DMS53 treated with DMSO at 0.1 percent for 48 hours (cell line): ENCODE measurements around the gene SMIM1.

Experiments used
- DNase-seq: peaks from one replicate; lab custom pipeline; 2025; ENCODE audit not compliant: unreplicated experiment; lab: John Stamatoyannopoulos, UW

Gene SMIM1

DNA sequence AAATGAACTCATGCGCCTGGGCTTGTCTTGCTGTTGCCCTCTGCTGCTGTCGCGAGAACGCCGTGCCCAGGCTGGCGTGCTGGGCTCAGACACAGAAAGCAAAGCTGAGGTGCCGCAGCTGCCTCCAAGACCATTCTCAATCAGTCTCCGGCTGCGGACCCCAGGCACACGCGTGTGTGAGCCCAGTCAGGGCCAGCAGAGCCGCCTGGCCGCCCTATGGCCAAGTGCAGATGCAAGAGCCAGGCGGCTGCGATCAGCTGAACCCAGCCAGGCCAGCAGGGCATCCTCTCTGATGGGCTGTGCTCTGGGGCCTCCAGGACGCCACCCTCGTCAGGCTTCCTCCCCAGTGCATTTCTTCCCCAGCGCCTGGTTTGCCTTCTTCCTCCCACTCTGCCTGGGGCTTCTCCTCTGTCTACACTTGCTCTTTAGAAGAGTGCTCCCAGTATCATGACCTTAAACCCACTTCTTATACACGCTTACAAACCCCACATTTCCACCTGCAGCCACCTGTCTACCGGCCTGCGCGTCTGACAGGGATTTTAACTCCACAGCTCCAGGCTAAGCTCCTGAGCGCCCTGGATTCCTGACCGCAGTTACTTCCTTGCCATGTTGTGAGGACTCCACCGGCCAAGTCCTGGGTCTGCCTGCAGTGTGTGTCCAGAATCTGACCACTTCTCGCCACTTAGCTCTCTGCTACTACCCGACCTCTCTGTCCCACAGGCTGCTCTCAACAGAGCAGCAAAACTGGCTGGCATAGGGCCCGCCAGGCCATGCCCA is 45.5 kb downstream of the SMIM1 start:
- no peak for DNase-seq

DNA sequence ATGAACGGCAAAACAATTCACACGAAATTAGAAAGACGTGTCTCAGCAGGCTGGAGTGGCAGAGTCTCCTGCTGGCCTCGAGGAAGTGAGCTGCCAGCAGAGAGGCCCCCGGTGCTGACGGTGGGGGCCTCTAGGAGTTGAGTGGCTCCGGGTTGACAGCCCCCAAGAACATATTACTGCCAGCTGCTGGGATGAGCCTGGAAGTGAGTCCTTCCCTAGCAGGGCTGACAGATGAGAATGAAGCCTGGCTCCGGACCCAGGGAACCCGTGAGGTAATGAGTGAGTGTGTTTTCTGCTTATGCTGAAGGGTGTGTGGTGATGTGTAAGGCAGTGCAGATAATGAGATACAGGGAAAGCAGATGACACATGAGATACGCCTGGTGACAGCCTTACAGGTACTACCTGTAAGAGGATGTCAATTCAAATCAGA is 47.2 kb downstream of the SMIM1 start:
- DNase-seq = no peak

DNA sequence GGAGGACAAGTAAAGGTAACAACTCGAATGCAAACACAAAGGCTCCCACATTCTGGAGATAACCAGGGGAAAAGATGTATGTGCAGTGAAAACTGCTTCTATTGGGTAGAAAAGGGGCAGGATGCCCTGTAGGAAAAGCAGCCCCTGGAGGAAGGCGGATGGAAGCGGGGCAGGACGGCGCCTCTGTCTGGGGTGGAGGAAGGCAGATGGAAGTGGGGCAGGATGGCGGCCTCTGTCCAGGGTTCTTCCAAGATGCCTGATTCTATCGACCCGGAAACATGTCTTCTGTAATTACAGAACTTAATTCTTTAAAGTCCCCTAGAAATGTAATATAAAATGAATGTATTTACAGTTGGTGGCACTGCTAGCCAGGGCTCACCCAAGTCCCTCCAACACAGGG is 47.8 kb downstream of the SMIM1 start:
- DNase-seq = no peak

- no peak for DNase-seq
Measured at GRCh38 chr1:3821004-3821403, 48.5 kb downstream of the SMIM1 start.

DNA sequence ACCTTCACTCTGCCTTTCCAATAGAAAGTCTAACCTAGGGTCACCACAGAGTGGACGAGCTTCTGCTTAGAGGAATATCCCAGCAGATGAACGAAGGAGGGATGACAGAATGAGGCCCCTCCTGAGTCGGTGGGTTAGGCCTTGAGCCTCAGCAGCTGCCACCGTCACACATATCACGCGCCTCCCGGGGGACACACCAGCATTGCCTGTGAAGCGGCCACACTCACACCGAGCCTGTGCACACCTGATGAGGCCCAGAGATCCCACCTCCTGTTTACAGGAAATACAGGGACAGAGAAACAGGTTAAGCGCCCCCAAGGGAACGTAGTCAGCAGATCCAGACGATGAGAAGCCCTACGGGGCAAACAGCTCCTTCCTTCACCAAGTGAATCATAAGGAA is 48.9 kb downstream of the SMIM1 start:
- no peak for DNase-seq

GRCh38 chr1:3821908-3822307 is 49.4 kb downstream of the SMIM1 start:
- no peak for DNase-seq

DNA sequence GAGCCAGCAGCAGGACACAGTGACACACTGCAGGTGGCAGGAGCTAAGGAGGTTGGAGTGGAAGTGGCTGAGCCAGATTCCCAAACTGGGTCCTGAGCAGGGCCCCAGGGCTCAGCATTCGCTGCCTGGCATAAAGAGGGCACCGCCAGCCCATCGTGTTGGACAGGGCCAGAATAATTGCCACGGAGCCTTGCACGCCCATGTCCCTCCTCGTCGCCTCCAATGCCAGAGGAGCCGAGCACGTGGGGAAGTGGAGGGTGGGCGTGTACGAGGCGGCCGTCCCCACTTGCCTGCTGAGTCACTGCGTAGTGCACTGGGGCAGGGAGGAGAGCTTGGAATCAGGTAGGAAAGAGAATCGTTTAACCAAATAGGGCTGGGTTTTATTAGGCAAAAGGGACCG is 49.9 kb downstream of the SMIM1 start:
- no peak for DNase-seq

GRCh38 chr1:3824650-3825049 is 52.1 kb downstream of the SMIM1 start:
- DNase-seq = no peak

DNA sequence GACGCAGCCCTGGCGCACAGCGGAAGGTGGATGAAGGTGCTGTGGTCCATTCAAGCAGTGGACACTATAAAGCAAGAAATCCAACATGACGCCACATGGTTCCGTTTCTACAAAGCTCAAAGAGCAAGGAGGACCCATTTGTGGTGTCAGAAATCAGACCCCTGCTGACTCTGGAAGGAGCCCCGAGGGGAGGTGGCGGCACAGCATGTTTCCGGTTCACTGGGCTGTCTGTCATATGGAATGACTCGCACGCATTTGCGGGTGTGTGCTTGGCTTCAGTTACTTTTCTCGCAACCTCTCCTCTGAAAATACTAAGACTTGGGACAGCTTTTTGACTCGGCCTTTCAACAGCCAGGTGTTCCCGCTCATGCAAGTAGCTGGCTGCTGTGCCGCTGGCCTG is 52.8 kb downstream of the SMIM1 start:
- DNase-seq = no peak
